NCI-H2196 treated with DMSO at 0.1 percent for 48 hours (cell line): ENCODE measurements around the gene API5.
"Not testable (repeated sequence)": the region's sequence is repeated elsewhere in the genome, so short reads cannot be mapped to it uniquely, and the experiment has no call there.

ENCODE experiments used
- DNase-seq: peaks from one replicate; lab custom pipeline; 2025; ENCODE audit not compliant: unreplicated experiment; lab: John Stamatoyannopoulos, UW

API5 gene

GRCh38 chr11:43311791-43312607, at the start of gene API5:
Gene API5 (plus strand): TSS chr11:43311996. CDS start chr11:43312128, 132 bp downstream.
- DNase-seq: peak; percentile 89

- no peak for DNase-seq
Observed at GRCh38 chr11:43267856-43268580, 43.8 kb upstream of the API5 start.

DNA sequence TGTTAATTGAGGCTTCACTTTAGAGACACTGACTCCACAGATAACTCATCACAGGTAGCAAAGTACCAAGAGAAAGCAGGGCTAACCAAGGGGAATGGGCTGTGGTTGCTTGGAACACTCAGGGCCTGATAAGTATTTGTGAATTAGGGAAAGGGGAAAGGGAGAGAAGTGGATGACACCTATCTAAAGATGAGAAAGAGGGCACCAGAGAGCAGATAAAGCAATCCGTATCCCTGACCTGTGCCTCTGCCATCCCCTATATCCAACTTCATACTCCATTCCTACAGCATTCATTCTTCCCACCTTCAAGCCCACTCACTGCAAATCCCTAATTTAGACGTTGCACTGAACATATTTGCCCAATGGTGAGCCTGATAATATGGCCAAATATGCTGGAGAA, 43.0 kb upstream of the API5 start:
- no peak for DNase-seq

GRCh38 chr11:43269254-43269918, 42.4 kb upstream of the API5 start:
- DNase-seq: no peak

GRCh38 chr11:43270468-43270867, 41.3 kb upstream of the API5 start:
- DNase-seq: no peak

DNA sequence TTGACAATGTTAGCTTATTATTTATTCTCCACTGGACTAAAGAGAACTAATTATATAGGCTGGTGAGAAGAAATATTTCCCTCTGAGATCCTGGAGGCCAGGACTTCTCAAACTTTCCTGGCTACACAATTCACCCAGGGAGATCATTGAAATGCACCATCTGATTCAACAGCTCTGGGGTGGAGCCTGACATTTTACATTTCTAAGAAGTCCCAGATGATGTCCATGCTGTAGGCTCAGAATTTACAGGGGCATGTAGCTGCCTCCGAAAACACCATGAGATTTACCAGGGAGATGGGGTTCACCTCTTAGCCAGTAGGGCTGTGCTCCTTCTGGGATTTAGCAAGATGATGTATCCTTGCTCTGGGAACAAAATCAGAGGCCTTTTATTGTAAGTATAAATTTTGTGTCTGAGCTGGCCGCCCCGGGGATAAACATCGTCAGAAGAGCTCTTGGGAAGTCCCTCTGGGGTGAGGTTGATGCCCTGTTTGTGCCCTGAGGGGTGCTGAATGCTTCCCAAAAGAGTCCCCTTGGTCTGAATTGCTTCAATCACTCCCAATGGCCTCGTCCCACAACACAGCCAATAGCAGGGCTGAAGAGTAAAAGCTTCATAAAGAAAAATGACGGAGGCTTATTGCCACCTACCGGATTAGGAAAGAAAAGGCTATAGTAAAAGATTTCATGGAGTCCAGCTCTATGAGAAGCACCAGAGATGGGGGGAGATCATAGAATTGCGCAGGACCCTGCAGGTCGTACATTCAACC, 33.4 kb upstream of the API5 start:
- DNase-seq: no peak

- DNase-seq: no peak
Observed at GRCh38 chr11:43282607-43283440, 29.0 kb upstream of the API5 start.

DNA sequence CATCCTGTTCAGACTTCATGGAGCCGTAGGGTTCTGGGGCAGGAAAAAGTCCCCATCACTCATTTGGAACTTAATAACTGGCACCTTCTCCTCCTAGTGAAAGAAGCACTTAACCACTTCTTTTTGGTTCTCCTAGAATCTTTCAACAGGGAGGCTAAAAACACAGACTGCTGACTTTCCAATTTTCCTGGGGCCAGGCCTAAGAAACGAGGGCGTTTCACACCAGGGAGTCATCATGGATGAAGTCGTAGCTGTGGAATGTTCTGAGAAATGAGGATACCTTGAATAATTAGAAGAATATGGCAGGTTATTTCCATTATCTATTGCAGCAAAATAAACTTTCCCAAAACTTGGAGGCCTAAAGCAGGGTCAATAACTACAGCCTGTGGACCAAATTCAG, 26.0 kb upstream of the API5 start:
- no peak for DNase-seq

GRCh38 chr11:43289368-43289767, 22.4 kb upstream of the API5 start:
- no peak for DNase-seq

GRCh38 chr11:43298397-43298796, 13.4 kb upstream of the API5 start:
- DNase-seq: no peak

DNA sequence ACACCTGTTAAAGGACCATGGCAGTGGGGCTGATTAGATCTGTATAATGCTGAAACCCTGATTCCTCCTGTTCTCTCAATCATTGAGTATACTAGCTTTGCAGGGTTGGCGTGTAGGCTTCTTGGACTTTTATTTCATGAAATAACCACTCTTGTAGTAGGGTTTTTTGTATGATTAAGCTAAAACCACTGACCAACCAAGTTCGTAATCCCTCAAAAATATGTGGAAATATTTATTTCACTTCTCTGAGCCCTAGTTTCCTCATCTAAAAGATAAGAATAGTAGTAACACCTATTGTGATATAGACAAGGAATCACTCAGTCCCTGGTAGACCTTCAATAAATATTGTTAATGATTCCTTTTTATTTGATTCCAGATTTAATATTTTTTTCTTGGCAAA, 4.2 kb downstream of the API5 start:
- no peak for DNase-seq

DNA sequence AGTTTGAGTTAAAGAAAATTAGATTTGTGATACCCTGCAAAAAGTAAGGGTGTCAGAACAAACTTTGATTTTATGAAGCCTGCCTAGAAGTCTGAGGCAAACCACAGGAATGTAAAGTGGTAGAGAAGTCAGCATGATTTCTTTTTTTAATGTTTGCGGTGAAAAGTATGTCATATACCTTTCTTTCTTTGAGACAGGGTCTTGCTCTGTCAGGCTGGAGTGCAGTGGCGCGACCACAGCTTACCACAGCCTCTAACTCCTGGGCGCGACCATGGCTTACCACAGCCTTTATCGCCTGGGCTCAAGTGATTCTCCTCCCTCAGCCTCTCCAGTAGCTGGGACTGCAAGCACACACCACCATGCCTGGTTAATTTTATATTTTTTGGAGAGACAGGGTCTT, 4.7 kb downstream of the API5 start:
- DNase-seq: no peak

DNA sequence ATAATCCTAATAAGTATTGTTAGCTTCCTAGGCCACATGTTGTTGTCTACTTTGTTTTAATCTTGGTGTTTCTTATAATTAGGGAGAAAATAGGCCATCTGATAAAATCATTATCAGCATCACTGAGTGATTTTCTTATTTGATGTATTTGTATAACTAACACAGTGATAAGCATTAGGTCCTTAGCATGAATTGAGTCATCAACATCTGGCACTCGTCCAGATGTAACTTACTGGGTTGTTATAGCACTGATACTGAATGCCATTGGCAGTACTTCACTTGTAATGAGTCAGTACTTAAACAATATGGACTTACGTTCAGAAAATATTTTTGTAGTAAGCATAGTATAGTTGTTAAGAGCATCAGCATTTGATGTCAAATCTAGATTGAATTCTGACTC, 16.2 kb downstream of the API5 start:
- DNase-seq: peak; percentile 3

- DNase-seq: no peak
Observed at GRCh38 chr11:43328482-43328881, 16.7 kb downstream of the API5 start.

DNA sequence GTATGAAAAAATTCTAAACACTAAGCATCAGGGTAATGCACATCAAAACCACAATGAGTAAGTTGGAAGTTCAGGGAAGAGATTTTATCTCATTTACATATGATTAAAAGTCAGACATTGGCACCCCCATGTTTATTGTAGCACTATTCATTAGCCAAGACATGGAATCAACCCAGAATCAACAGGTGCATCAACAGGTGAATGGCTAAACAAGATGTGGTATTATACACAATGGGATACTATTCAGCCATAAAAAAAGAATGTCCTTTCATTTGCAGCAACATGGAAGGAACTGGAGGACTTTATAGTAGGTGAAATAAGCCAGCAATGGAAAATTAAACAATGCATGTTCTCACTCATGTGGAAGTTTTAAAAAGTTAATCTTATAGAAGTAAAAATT, 29.4 kb downstream of the API5 start:
- no peak for DNase-seq

DNA sequence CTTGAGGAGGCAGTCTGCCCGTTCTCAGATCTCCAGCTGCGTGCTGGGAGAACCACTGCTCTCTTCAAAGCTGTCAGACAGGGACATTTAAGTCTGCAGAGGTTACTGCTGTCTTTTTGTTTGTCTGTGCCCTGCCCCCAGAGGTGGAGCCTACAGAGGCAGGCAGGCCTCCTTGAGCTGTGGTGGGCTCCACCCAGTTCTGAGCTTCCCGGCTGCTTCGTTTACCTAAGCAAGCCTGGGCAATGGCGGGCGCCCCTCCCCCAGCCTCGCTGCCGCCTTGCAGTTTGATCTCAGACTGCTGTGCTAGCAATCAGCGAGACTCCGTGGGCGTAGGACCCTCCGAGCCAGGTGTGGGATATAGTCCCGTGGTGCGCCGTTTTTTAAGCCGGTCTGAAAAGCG, 39.6 kb downstream of the API5 start:
- DNase-seq: not testable (repeated sequence)

- DNase-seq: no peak
Observed at GRCh38 chr11:43354311-43354710, 42.5 kb downstream of the API5 start.

DNA sequence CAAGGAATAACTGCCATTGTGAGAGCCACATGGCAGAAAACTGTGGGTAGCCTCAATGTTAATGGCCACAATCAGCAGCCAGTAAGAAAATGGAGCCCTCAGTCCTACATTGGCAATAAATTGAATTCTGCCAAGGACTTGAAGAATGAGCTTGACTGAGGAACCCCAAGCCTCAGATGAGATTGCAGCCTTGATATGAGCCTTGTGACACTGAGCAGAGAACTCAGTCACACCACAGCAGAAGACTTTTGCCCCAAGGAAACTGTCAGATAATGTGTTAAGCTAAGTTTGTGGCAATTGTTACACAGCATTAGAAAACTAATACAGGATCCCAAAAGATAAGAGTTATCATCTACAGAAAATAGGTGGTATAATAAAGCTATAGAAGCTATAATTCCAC, 44.5 kb downstream of the API5 start:
- DNase-seq: no peak

GRCh38 chr11:43358279-43358800, 46.5 kb downstream of the API5 start:
- DNase-seq: no peak

GRCh38 chr11:43358801-43359421, 47.1 kb downstream of the API5 start, which contains the start of gene TTC17:
Gene TTC17 (plus strand): TSS chr11:43358920. CDS start chr11:43358955, 35 bp downstream.
- DNase-seq: peak; percentile 92
